HG02763 (cell line): ENCODE data around the gene PCBP3.
"Not testable (repeated sequence)": the region's sequence is repeated elsewhere in the genome, so short reads cannot be mapped to it uniquely, and the experiment has no call there.

Source experiments
- ATAC-seq: cut with Tn5 transposase; IDR thresholded peaks from one replicate; pipeline ENCODE4 v1.9.1; 2021; ENCODE audit warnings: mild to moderate bottlenecking, moderate library complexity; ENCODE audit not compliant: unreplicated experiment

PCBP3 gene

GRCh38 chr21:45887120-45887611 lies 243.6 kb downstream of the PCBP3 start:
- no peak for ATAC-seq

- no peak for ATAC-seq
These were observed 244.3 kb downstream of the PCBP3 start for GRCh38 chr21:45887788-45888187.

GRCh38 chr21:45888386-45889009 lies 245.0 kb downstream of the PCBP3 start:
- ATAC-seq: no peak

GRCh38 chr21:45889256-45889655 lies 245.7 kb downstream of the PCBP3 start:
- no peak for ATAC-seq

GRCh38 chr21:45889961-45890360 lies 246.4 kb downstream of the PCBP3 start:
- no peak for ATAC-seq

GRCh38 chr21:45891388-45892155 lies 248.0 kb downstream of the PCBP3 start:
- no peak for ATAC-seq

- ATAC-seq: no peak
These were observed 248.8 kb downstream of the PCBP3 start for GRCh38 chr21:45892156-45892915.

GRCh38 chr21:45892916-45893739 lies 249.6 kb downstream of the PCBP3 start:
- no peak for ATAC-seq

- no peak for ATAC-seq
These were observed 250.4 kb downstream of the PCBP3 start for GRCh38 chr21:45893740-45894449.

- ATAC-seq: no peak
These were observed 250.9 kb downstream of the PCBP3 start for GRCh38 chr21:45894450-45894825.

- no peak for ATAC-seq
These were observed 251.6 kb downstream of the PCBP3 start for GRCh38 chr21:45894906-45895777.

GRCh38 chr21:45895778-45896370 lies 252.3 kb downstream of the PCBP3 start:
- no peak for ATAC-seq

GRCh38 chr21:45896431-45896830 lies 252.9 kb downstream of the PCBP3 start:
- ATAC-seq: not testable (repeated sequence)

- no peak for ATAC-seq
These were observed 253.9 kb downstream of the PCBP3 start for GRCh38 chr21:45897191-45898027.

GRCh38 chr21:45898028-45898350 lies 254.5 kb downstream of the PCBP3 start:
- ATAC-seq: no peak

GRCh38 chr21:45898781-45899180 lies 255.3 kb downstream of the PCBP3 start:
- no peak for ATAC-seq

GRCh38 chr21:45899317-45900033 lies 255.9 kb downstream of the PCBP3 start:
- no peak for ATAC-seq
